A673 (cell line): ENCODE results near the gene TAF5L. TPM values are rescaled to one million over a fixed set of nuclear protein-coding genes. Genes with fewer than 3 reads are reported as not detected.

ENCODE experiments used
- BruUV-seq: library from RNA; stranded (reverse); fragments of 400-500 nt; replicated peaks from 2 replicates; lab custom pipeline; 2021; lab: Mats Ljungman, UMichigan
- CTCF ChIA-PET: fragments of 300-600 bp; sonication (Branson Sonifier 250); formaldehyde crosslinking; loops from one replicate; lab custom pipeline; 2022; ENCODE audit warnings: antibody characterized with exemption; lab: Charles Lee
- POLR2A ChIA-PET: fragments of 300-600 bp; sonication (Branson Sonifier 250); formaldehyde crosslinking; loops from one replicate; lab custom pipeline; 2022; ENCODE audit warnings: antibody characterized with exemption; ENCODE audit not compliant: low non-redundant PET; lab: Charles Lee
- DNase-seq: peaks from one replicate; pipeline ENCODE4 v3.0.0-alpha.2; 2015; ENCODE audit warnings: low spot score
- H3K27ac ChIP-seq: fragments of 200-600 bp; sonication (generic); 2 replicates; pipeline ENCODE4 v1.5.1; 2016; ENCODE audit warnings: mixed run types, low read depth, mild to moderate bottlenecking, mixed read lengths, antibody characterized with exemption, low read length; ENCODE audit not compliant: poor library complexity, severe bottlenecking
- H3K27me3 ChIP-seq: fragments of 200-600 bp; sonication (generic); replicated peaks from 2 replicates; pipeline ENCODE4 v1.6.1; 2017; ENCODE audit warnings: mixed run types, low read depth, mild to moderate bottlenecking, mixed read lengths, antibody characterized with exemption, low read length; ENCODE audit not compliant: insufficient read depth, poor library complexity
- H3K36me3 ChIP-seq: fragments of 200-600 bp; sonication (generic); 2 replicates; pipeline ENCODE4 v1.6.1; 2016; ENCODE audit warnings: mixed run types, mild to moderate bottlenecking, mixed read lengths, antibody characterized with exemption, low read length; ENCODE audit not compliant: insufficient read depth, poor library complexity, severe bottlenecking
- H3K4me1 ChIP-seq: fragments of 200-600 bp; sonication (generic); 2 replicates; pipeline ENCODE4 v1.6.1; 2017; ENCODE audit warnings: mixed run types, mild to moderate bottlenecking, mixed read lengths, antibody characterized with exemption, low read length; ENCODE audit not compliant: insufficient read depth, poor library complexity, severe bottlenecking
- H3K4me3 ChIP-seq: fragments of 200-600 bp; sonication (generic); 2 replicates; pipeline ENCODE4 v1.5.1; 2016; ENCODE audit warnings: low read depth, mixed run types, mild to moderate bottlenecking, mixed read lengths, low read length; ENCODE audit not compliant: poor library complexity, severe bottlenecking
- H3K9me3 ChIP-seq: fragments of 200-600 bp; sonication (generic); 2 replicates; pipeline ENCODE4 v1.6.1; 2016; ENCODE audit warnings: mixed run types, low read depth, mild to moderate bottlenecking, mixed read lengths, antibody characterized with exemption, low read length; ENCODE audit not compliant: poor library complexity, severe bottlenecking
- EZH2 ChIP-seq: fragments of 200-600 bp; sonication (generic); IDR thresholded peaks from 2 replicates; pipeline ENCODE4 v1.6.1; 2017; ENCODE audit warnings: borderline replicate concordance, low read depth, mild to moderate bottlenecking, mixed read lengths, antibody characterized with exemption, low read length; ENCODE audit not compliant: poor library complexity, severe bottlenecking
- intact Hi-C: fragments of 100-400 bp; cut with micrococcal nuclease; formaldehyde crosslinking; loops from one replicate; pipeline ENCODE4 v1.10.0; 2022; ENCODE audit not compliant: unreplicated experiment
- total RNA-seq: library from RNA; stranded (reverse); gene quantifications from 2 replicates; pipeline ENCODE4 v1.2.3, GENCODE V29; 2021
- TF ChIP-seq, protein P1 (sequence below): fragments of 300-800, 200-600 bp; sonication (generic); conservative IDR thresholded peaks from 2 replicates; pipeline ENCODE4 v1.5.1; 2017; ENCODE audit warnings: low read depth, mild to moderate bottlenecking, antibody characterized with exemption, low read length, moderate library complexity, mixed read lengths

The TAF5L gene
- total RNA-seq, 1 experiment from 2014 or later, result 33.4 TPM

DNA sequence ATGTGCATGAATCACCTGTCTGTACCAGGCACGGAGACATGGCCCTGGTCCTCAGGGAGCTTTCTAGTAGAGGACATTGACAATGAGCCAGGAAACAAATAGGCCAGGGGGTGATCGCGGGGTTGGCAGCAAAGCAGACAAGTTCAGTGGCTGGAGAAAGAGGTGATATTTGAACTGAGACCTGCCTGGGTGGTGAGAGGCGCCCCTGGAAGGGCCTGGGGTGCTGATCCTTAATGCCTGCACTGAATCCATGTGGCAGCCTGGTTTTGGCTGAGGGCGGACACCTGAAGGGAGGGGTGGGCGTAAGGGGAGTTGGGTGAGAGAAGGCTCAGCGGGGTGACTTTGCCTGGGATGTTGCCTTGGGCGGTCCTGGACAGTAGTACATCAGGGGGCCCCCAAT, 36.0 kb upstream of the TAF5L start:
- CTCF ChIA-PET, result interaction anchor here (0.7 to 1.4 kb wide), 4 partner anchors 32 to 648 kb away, joined by 3 to 9 read pairs (median 4); no protein-coding TSS in a partner anchor
- Histone ChIP-seq H3K9me3 (no peaks in the 10 kb centered on the region), H3K27me3 (no peaks in the 10 kb centered on the region), H3K36me3 (peaks cover 19% of the 10 kb centered on the region), H3K4me1 (peaks cover 18% of the 10 kb centered on the region), H3K4me3 (no peak overlapping the region), H3K27ac (peak overlapping the region; percentile 15)
- no TSS peak for BruUV-seq
- POLR2A ChIA-PET, result interaction anchor here (0.7 kb wide), 1 partner anchor 90 kb away, joined by 6 read pairs; no protein-coding TSS in a partner anchor
- TF ChIP-seq EZH2, result no peak
- TF ChIP-seq, protein P1, sequence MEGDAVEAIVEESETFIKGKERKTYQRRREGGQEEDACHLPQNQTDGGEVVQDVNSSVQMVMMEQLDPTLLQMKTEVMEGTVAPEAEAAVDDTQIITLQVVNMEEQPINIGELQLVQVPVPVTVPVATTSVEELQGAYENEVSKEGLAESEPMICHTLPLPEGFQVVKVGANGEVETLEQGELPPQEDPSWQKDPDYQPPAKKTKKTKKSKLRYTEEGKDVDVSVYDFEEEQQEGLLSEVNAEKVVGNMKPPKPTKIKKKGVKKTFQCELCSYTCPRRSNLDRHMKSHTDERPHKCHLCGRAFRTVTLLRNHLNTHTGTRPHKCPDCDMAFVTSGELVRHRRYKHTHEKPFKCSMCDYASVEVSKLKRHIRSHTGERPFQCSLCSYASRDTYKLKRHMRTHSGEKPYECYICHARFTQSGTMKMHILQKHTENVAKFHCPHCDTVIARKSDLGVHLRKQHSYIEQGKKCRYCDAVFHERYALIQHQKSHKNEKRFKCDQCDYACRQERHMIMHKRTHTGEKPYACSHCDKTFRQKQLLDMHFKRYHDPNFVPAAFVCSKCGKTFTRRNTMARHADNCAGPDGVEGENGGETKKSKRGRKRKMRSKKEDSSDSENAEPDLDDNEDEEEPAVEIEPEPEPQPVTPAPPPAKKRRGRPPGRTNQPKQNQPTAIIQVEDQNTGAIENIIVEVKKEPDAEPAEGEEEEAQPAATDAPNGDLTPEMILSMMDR, result no peak
- no peak for DNase-seq
- intact Hi-C loops, result loop anchor here (1.0 to 5.0 kb wide), 3 partner anchors 185 to 648 kb away; no protein-coding TSS in a partner anchor

DNA sequence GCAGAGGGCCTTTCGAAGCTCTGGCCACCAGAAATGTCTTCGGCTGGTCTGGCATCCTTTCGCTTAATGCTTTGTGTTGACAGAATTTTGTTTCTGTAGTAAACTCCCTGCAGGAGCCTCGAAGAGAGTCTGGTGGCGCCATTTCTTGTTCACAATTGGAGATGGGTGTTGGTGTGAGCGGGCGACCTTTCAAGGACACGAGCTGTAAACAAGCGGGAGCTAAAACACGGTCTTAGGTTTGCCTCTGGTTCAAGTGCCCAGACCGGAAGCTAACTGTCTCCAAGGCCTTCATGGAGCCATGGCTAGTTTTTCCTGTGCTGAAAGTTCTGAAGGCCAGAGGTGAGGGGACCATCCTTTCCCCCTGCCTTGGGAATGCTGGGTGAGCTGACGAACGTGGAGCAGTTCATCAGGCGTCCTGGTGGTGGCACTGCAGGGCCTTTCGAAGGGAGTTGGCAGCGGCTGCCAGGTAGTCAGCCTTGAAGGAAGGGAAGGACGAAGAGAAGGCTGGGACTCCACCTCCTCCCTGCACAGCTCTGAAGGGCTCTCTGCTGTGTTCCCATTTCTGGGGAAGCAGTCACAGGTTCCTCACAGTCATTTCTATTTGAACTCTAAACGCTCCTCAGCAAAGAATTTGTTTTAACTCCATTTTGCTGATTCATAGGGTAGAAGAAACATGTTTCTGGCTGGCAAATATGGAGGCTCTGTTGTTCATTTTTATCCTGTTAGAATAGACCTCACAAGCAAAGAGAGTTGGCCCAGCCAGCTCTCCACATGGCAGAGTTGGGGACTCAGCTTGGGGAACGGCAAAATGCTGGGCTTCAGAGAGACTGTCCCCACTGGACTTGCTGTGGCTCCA, 35.3 kb upstream of the TAF5L start:
- peaks cover 19% of the 10 kb centered on the region for H3K36me3 ChIP-seq
- H3K4me1 ChIP-seq, result peaks cover 24% of the 10 kb centered on the region
- H3K27me3 ChIP-seq, result no peaks in the 10 kb centered on the region
- H3K27ac ChIP-seq, result peak overlapping the region; percentile 15
- no peak for TF ChIP-seq EZH2
- TF ChIP-seq, protein P1, result peak; percentile 96
- DNase-seq, result peak; percentile 86
- no TSS peak for BruUV-seq
- ChIA-PET CTCF (interaction anchor here (0.7 to 1.4 kb wide), 5 partner anchors 33 to 648 kb away, joined by 3 to 9 read pairs (median 3); no protein-coding TSS in a partner anchor), POLR2A (no interaction called here)
- H3K4me3 ChIP-seq, result no peak overlapping the region
- intact Hi-C loops, result loop anchor here (1.0 to 5.0 kb wide), 3 partner anchors 186 to 649 kb away; no protein-coding TSS in a partner anchor
- H3K9me3 ChIP-seq, result no peaks in the 10 kb centered on the region

DNA sequence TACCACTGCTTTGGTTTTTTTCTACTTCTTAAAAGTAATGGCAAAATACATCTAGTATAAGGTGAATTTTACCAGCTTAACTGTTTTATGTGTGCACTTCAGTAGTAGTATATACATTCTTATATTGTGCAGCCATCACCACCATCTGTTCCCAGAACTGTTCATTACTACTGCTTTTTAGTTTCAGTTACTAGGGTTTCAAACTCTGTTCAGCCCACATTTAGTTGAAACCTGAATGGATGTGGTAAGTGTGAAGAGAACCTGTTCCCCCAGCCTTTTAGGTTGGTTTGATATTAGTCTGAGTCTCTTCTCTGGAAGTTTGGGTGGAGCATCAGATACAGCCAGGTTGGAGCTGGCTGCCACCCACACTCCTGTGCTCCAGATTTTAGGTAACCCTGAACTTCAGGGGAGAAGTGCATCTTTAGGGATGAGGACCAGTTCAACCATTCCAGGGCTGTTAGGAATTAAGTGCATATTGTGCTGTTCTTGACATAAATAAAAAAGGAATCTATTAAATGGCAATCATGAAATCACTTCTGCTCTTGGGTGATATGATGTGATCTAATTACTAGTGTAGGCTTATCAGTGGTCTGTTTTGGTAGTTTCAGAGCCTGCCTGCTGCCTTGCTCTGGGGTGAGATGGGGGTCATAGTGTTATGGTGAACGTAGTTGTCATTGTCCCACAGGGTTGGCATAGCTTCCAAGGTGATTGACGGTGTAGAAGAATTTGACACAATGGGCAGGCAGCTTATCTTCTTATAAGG, 32.3 kb upstream of the TAF5L start:
- BruUV-seq, result no TSS peak
- ChIA-PET CTCF (no interaction called here), POLR2A (interaction anchor here (0.6 kb wide), 1 partner anchor 926 kb away, joined by 3 read pairs; no protein-coding TSS in a partner anchor)
- no peaks in the 10 kb centered on the region for H3K27me3 ChIP-seq
- no peak overlapping the region for H3K27ac ChIP-seq
- H3K36me3 ChIP-seq, result peaks cover 31% of the 10 kb centered on the region
- TF ChIP-seq, protein P1, result no peak
- no peak for TF ChIP-seq EZH2
- peaks cover 20% of the 10 kb centered on the region for H3K4me1 ChIP-seq
- no peak overlapping the region for H3K4me3 ChIP-seq
- intact Hi-C loops, result no loop called here
- DNase-seq, result no peak
- no peaks in the 10 kb centered on the region for H3K9me3 ChIP-seq
